ENCODE results near the gene CACNA2D2.
A peak's percentile ranks its signal among the peaks of the same experiment; 100 is the strongest.

Gene CACNA2D2

DNA sequence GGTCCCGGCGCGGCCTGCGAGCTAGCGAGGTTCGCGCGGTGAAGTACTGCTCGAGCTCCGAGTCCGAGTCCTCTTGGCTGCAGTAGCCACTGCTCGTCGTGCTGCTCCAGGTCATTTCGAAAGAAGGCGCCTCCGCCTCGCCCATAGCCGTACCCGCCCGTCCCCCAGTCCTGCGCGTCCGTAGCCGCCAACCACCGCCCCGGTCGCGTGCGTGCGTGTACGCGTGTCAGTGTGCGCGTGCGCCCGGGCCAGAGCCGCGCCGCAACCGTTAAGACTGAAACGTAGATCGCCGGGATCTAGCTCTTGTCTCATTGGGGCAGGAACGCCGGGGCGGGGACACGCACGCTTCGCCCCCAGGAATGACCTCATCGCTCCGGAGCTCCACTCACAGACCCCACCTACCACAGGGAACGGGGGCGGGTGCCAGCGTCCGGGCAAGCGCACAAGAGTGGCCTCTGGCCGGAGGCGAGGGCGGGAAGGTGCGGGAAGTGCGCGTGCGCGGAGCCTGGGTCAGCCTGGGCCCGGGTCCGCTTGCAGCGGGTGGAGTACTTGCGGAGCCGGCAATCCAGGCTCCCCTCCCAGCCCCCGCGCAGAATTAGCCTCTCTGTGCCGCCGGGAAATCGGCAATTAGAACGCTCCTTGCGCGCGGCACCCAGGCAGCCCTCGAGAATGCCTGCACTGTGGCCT, 166.1 kb downstream of the CACNA2D2 start:
- Histone ChIP-seq H2AFZ (peak overlapping the region; percentile 97), H3K27me3 (ENCODE audit: control insufficient read depth, insufficient read depth, low read length) (no peaks in the 10 kb centered on the region), H3K4me2 (ENCODE audit: low read length) (peak overlapping the region; percentile 100), H3K36me3 (ENCODE audit: control insufficient read depth, insufficient read depth, low read length) (no peaks in the 10 kb centered on the region), H3K9me3 (ENCODE audit: control insufficient read depth, low read length) (no peaks in the 10 kb centered on the region), H3K9ac (peak overlapping the region; percentile 49), H3K27ac (peak overlapping the region; percentile 57), H3K4me3 (ENCODE audit: low read depth, low read length) (peak overlapping the region; percentile 76), H3K79me2 (no peaks in the 10 kb centered on the region), H3K4me1 (peaks cover 9% of the 10 kb centered on the region)
- TF ChIP-seq, protein P1, sequence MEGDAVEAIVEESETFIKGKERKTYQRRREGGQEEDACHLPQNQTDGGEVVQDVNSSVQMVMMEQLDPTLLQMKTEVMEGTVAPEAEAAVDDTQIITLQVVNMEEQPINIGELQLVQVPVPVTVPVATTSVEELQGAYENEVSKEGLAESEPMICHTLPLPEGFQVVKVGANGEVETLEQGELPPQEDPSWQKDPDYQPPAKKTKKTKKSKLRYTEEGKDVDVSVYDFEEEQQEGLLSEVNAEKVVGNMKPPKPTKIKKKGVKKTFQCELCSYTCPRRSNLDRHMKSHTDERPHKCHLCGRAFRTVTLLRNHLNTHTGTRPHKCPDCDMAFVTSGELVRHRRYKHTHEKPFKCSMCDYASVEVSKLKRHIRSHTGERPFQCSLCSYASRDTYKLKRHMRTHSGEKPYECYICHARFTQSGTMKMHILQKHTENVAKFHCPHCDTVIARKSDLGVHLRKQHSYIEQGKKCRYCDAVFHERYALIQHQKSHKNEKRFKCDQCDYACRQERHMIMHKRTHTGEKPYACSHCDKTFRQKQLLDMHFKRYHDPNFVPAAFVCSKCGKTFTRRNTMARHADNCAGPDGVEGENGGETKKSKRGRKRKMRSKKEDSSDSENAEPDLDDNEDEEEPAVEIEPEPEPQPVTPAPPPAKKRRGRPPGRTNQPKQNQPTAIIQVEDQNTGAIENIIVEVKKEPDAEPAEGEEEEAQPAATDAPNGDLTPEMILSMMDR (IDR thresholded peaks at IDR 0.05), result no peak

DNA sequence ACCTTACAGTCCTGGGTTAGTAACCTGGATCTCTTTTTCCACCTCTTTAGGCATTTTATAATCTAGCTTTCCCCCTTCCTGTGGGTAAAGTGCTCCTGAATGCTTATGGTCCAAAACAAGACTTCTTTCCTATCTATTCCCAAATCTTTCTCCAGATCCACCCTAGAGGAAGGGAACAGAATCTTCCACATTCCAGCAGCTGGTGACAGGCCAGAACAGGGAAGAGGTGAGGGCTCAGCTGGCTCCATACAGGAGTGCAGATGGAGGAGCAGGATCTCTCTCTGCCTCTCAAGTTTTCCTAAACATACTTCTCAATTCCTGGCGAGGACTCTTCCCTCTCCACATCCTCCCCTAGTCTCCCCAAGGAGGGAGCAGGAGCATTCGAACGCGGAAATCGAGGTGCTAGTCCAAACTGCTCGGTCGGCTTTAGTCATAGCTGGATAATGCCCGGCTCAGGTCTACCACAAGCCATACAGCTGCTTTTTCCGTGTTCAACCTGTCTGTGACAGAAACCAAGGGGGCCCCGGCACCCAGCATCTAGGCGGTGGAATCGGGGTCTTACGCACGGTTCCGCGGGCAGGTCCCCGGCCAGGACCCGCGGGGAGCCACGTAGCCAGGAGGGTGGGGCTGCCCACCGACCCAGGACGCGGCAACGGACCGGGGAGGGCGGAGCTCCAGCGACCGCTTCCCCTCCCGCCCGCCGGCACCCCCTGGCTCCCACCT, 166.8 kb downstream of the CACNA2D2 start:
- H3K4me2 ChIP-seq (ENCODE audit: low read length), result peak overlapping the region; percentile 100
- H2AFZ ChIP-seq, result peak overlapping the region; percentile 97
- no peaks in the 10 kb centered on the region for H3K27me3 ChIP-seq (ENCODE audit: control insufficient read depth, insufficient read depth, low read length)
- H3K9me3 ChIP-seq (ENCODE audit: control insufficient read depth, low read length), result no peaks in the 10 kb centered on the region
- H3K9ac ChIP-seq, result no peak overlapping the region
- TF ChIP-seq, protein P1 (IDR thresholded peaks at IDR 0.05), result no peak
- H3K27ac ChIP-seq, result peak overlapping the region; percentile 57
- no peaks in the 10 kb centered on the region for H3K79me2 ChIP-seq
- H3K4me3 ChIP-seq (ENCODE audit: low read depth, low read length), result peak overlapping the region; percentile 76
- H3K36me3 ChIP-seq (ENCODE audit: control insufficient read depth, insufficient read depth, low read length), result no peaks in the 10 kb centered on the region
- peaks cover 9% of the 10 kb centered on the region for H3K4me1 ChIP-seq

DNA sequence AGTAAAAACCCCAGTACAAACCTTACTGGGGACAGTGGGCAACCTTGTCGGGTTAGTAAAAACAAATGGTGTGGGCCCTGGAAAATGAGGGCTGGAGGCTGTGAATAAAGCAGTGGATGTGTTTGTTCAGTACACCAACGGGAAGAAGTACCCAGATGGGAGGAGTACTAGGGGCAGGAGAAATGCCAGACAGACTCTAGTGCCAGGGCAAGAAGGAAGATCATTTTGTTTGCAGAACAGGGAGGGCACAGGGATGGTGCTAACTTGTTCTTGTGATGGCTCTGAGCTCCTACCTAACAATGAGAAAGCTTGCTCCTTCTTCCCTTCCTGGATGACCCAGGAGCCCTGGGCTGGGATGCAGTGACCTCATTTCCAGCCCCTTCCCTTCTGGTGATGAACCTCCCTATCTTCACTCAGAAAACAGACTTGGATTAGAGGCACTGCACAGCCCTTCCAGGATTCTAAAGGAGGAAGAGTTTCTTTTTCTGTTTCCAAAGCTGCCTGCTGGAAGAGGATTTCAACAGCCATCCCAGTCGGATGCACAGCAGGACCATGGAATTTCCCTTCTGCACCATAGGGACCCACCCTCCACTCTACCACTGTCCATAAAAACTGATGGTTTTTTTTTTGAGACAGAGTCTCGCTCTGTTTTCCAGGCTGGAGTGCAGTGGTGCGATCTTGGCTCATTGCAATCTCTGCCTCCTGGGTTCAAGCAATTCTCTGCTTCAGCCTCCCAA, 168.9 kb downstream of the CACNA2D2 start:
- Histone ChIP-seq H3K4me1 (peaks cover 9% of the 10 kb centered on the region), H3K4me2 (ENCODE audit: low read length) (no peak overlapping the region), H3K27ac (peak overlapping the region; percentile 57), H3K36me3 (ENCODE audit: control insufficient read depth, insufficient read depth, low read length) (no peaks in the 10 kb centered on the region), H3K9ac (no peak overlapping the region), H3K79me2 (no peaks in the 10 kb centered on the region), H3K9me3 (ENCODE audit: control insufficient read depth, low read length) (no peaks in the 10 kb centered on the region), H3K27me3 (ENCODE audit: control insufficient read depth, insufficient read depth, low read length) (no peaks in the 10 kb centered on the region), H3K4me3 (ENCODE audit: low read depth, low read length) (no peak overlapping the region), H2AFZ (no peak overlapping the region)
- TF ChIP-seq, protein P1 (IDR thresholded peaks at IDR 0.05), result no peak

DNA sequence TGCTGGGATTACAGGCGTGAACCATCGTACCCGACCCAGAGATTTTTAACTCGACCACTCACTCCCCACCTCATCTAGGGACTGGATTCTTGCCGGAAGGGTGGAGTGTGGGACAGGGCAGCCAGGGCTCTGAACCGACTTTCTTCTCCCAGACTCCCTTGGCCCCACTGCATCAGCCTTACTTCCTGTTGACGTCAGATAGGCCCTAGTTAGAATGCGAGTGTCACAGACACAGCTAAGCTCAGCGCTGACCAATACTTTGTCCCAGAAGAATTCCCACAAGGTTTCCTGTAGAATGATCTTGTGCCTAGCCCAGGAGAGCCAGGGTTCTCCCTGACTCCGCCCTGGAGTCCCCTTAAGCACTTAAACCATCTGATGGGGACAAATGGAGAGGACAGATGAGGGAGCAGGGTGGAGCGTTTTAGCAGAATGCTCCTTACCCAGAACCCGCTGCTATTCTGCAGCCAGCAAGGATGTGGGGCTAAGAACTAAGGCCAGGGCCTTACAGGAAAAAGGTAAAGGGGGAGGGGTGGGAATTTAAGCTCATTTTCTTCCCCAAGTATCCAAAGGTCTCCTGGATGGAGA, 169.6 kb downstream of the CACNA2D2 start:
- TF ChIP-seq, protein P1 (IDR thresholded peaks at IDR 0.05), result no peak
- Histone ChIP-seq H3K4me2 (ENCODE audit: low read length) (no peak overlapping the region), H3K27ac (peak overlapping the region; percentile 57), H3K9me3 (ENCODE audit: control insufficient read depth, low read length) (no peaks in the 10 kb centered on the region), H3K79me2 (no peaks in the 10 kb centered on the region), H3K4me1 (peaks cover 9% of the 10 kb centered on the region), H3K27me3 (ENCODE audit: control insufficient read depth, insufficient read depth, low read length) (no peaks in the 10 kb centered on the region), H3K36me3 (ENCODE audit: control insufficient read depth, insufficient read depth, low read length) (no peaks in the 10 kb centered on the region), H2AFZ (no peak overlapping the region), H3K4me3 (ENCODE audit: low read depth, low read length) (no peak overlapping the region), H3K9ac (no peak overlapping the region)

Measured in parathyroid adenoma (tissue), 2 donors.